Central memory CD8-positive, alpha-beta T cell (primary cell): ENCODE measurements around the gene KCNN1.

ENCODE experiments used
- ATAC-seq: fragments of 150-1000 bp; cut with Tn5 transposase; replicated peaks from 2 replicates; pipeline ENCODE4 v1.10.0; 2022; ENCODE audit warnings: mild to moderate bottlenecking, moderate FRiP score, moderate number of reproducible peaks; ENCODE audit not compliant: poor library complexity, severe bottlenecking; ENCODE audit errors: extremely low read depth
- DNase-seq, 2 donors: peaks; one replicate each; pipeline ENCODE4 v3.0.0; 2021; ENCODE audit warnings: low spot score in 2 of 2
- H3K27ac Mint-ChIP-seq: one replicate; pipeline ENCODE4 v1.8.0; 2022; ENCODE audit warnings: low read depth, mild to moderate bottlenecking, moderate library complexity, mixed read lengths
- H3K27me3 Mint-ChIP-seq: one replicate; pipeline ENCODE4 v1.8.0; 2022; ENCODE audit warnings: mixed read lengths
- H3K36me3 Mint-ChIP-seq: one replicate; pipeline ENCODE4 v1.8.0; 2022; ENCODE audit warnings: mild to moderate bottlenecking, moderate library complexity, mixed read lengths; ENCODE audit not compliant: insufficient read depth
- H3K4me1 Mint-ChIP-seq: one replicate; pipeline ENCODE4 v1.8.0; 2022; ENCODE audit warnings: mixed read lengths
- H3K4me3 Mint-ChIP-seq: one replicate; pipeline ENCODE4 v1.8.0; 2022; ENCODE audit warnings: mild to moderate bottlenecking, moderate library complexity, mixed read lengths
- H3K9me3 Mint-ChIP-seq: one replicate; pipeline ENCODE4 v1.8.0; 2022; ENCODE audit warnings: mixed read lengths

Gene KCNN1

DNA sequence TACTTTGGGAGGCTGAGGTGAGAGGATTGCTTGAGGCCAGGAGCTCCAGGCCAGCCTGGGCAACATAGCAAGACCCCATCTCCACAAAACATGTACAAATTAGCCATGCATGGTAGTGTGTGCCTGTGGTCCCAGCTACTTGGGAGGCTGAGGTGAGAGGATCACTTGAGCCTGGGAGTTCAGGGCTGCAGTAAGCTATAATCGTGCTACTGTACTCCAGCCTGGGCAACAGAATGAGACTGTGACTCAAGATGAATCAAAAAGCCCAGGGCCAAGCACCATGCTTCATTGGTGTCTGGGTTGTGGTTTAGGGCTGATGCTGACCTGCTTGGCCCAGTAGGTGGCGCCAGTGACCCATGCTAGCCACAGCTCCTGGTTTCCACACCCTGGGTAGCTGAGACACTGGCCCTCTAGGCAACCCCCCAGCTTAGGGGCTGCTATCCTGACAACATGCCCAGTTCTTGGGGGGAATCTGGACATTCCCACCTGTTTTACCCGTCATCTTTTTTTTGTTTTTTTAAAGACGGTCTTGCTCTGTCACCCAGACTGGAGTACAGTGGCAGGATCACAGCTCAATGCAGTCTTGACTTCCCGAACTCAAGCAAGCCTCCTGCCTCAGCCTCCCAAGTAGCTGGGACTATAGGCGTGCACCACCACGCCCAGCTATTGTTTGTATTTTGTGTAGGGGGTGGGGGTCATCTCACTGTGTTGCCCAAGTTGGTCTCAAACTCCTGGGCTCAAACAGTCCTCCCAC lies 28.6 kb upstream of the KCNN1 start:
- ATAC-seq: peak; percentile 95
- Mint-ChIP-seq H3K27me3 (no peaks in the 10 kb centered on the region), H3K9me3 (no peaks in the 10 kb centered on the region), H3K36me3 (peaks cover 15% of the 10 kb centered on the region), H3K27ac (no peak overlapping the region), H3K4me3 (no peak overlapping the region), H3K4me1 (peaks cover 8% of the 10 kb centered on the region)
- DNase-seq: peak; percentile 76 to 82

DNA sequence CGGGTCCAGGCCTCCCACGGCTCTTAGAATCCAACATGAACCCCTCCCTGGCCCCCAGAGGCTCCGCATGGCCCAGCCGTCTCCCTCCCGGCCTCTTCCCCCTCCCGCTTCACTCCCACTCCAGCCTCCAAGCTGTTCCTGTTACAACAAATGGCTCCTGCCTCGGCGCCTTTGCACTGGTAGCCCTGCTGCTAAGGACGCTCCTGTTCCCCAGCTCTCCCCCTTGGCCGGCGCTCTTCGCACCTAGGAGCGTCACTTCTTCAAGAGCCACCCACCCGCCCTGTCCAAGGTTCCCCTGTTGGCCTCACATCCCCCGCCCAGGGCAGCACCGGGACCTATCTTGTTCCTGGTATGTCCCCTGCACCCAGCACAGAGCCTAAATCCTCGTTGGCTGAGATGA lies 24.7 kb upstream of the KCNN1 start:
- Mint-ChIP-seq H3K4me3 (no peak overlapping the region), H3K9me3 (no peaks in the 10 kb centered on the region), H3K4me1 (peaks cover 13% of the 10 kb centered on the region), H3K36me3 (peaks cover 25% of the 10 kb centered on the region), H3K27me3 (no peaks in the 10 kb centered on the region), H3K27ac (no peak overlapping the region)
- DNase-seq (no peak), ATAC-seq (no peak)

DNA sequence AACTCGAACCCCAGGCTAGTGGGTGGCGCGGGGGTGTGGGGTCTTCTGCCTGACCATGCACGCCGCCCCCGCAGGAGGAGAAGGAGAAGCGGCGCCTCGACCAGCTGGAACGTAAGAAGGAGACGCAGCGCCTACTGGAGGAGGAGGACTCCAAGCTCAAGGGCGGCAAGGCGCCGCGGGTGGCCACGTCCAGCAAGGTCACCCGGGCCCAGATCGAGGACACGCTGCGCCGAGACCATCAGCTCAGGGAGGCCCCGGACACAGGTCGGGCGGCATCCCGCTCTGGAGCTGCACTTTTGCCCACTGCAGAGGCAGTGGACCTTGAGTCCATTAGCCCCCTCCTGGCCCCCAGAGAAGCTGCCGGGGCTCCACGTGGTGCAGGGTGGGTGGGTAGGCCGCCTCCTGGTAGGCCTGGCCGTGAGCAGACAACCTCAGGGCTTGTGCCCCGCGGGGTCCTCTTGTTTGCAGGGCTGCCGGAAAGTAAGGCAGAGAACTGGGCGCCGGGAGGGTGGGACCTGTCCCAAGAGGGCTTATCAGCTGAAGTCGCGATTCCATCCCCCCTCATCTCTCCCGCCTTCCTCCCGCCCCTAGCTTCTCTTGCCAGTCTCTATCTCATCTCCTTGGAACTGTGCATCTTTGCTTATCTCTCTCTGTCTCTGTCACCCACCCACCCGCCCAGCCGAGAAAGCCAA lies 24.2 kb upstream of the KCNN1 start:
- H3K9me3 Mint-ChIP-seq: no peaks in the 10 kb centered on the region
- H3K27ac Mint-ChIP-seq: no peak overlapping the region
- no peak overlapping the region for H3K4me3 Mint-ChIP-seq
- H3K27me3 Mint-ChIP-seq: no peaks in the 10 kb centered on the region
- H3K36me3 Mint-ChIP-seq: peaks cover 30% of the 10 kb centered on the region
- no peak for ATAC-seq
- peaks cover 17% of the 10 kb centered on the region for H3K4me1 Mint-ChIP-seq
- no peak for DNase-seq

GRCh38 chr19:17943274-17944221 lies 23.4 kb upstream of the KCNN1 start:
- Mint-ChIP-seq H3K36me3 (peaks cover 32% of the 10 kb centered on the region), H3K27ac (no peak overlapping the region), H3K27me3 (no peaks in the 10 kb centered on the region), H3K4me3 (no peak overlapping the region), H3K4me1 (peaks cover 17% of the 10 kb centered on the region), H3K9me3 (no peaks in the 10 kb centered on the region)
- DNase-seq (no peak), ATAC-seq (no peak)

DNA sequence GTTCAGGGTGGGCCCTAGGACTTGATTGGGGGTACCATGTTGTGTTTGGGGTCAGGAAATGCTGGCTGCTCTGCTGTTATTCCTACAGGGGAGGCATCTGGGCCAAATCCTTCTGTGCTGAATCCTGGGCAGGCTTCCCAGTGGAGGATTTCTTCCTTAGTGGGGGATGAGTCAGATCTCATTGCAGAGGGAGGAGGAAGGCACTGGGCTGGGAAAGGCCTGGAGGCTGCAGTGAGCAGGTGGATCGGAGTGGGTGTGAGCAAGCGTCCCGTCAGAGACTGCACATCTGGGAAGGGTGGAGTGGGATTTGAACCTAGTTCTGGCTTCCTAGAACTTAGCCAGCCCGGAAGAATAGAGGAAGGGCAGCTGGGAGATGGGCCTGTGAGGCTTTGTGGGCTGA lies 22.6 kb upstream of the KCNN1 start:
- peaks cover 5% of the 10 kb centered on the region for H3K27me3 Mint-ChIP-seq
- H3K36me3 Mint-ChIP-seq: peaks cover 30% of the 10 kb centered on the region
- H3K9me3 Mint-ChIP-seq: no peaks in the 10 kb centered on the region
- ATAC-seq: no peak
- no peak overlapping the region for H3K4me3 Mint-ChIP-seq
- no peak overlapping the region for H3K27ac Mint-ChIP-seq
- DNase-seq: no peak
- H3K4me1 Mint-ChIP-seq: peaks cover 21% of the 10 kb centered on the region

DNA sequence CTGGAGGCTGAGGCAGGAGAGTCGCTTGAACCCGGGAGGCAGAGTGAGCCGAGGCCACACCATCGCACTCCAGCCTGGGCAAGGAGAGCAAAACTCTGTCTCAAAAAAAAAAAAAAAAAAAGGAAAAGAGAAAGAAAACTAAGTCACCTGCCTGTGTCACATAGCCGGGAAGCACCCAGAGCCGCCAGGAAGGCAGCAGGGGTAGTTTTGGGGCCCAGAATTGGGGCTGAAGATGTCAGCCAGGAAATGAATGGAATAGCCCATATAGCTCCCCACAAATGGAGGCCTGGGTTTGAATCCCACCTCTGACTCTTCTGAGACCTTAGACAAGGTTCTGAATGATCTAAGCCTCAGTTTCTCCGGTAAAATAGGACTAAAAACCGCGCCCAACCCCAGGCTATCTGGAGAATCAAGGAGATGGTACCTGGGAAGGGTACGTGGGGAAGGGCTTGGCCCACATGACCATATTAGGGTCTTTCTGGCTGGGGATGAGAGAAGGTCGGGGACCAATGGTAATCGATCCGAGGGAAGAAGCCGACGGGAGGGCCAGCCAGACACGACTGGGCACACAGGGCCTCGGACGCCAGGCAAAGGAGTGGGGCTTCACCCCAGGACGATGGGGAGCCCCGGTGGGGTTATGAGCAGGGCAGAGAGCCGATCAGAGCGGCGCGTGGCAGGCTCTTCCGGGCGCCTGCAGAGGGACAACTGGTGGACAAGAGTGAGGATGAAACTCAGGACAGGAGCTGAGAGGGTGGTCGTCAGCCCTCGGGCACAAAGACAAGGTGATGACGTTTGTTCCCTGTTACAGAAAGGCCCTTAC lies 19.7 kb upstream of the KCNN1 start:
- DNase-seq (no peak), ATAC-seq (peak; percentile 45)
- H3K4me3 Mint-ChIP-seq: peak overlapping the region; percentile 86
- no peaks in the 10 kb centered on the region for H3K9me3 Mint-ChIP-seq
- peaks cover 30% of the 10 kb centered on the region for H3K27me3 Mint-ChIP-seq
- peaks cover 28% of the 10 kb centered on the region for H3K36me3 Mint-ChIP-seq
- H3K27ac Mint-ChIP-seq: peak overlapping the region; percentile 99
- peaks cover 41% of the 10 kb centered on the region for H3K4me1 Mint-ChIP-seq

DNA sequence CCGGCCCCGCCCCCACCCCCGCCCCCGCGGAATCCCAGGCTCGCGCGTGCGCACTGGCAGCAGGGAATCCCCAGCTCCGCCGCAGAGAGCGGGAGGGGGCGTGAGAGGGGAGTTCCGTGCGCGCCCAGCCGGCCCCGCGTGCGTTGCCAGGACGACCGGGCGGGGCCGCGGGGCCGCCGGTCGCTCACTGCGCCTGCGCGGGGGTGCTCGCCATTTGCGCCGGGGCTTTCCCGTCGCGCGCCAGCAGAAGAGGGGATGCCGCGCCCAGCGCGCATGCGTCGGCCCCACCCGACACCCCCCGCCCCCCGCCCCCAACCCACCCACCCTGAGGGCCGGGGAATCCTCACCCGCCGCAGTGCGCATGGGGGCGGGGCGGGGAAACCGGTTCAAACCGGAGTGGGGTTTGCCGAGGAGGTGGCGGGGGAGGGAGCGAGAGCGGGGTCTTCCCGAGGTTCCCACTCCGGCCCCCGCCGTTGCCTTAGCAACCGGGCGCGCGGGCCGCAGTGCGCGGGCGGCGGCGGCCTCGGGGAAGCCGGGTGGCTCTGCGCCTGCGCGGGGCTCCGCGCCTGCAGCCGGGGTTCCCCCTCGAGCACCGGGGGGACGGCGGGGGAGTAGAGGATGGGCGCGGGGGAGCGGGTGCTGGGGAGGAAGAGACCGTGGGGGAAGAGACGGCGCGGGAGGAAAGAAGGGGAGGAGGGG lies 18.9 kb upstream of the KCNN1 start:
- DNase-seq (peak; percentile 82 to 92), ATAC-seq (peak; percentile 68)
- peaks cover 46% of the 10 kb centered on the region for H3K4me1 Mint-ChIP-seq
- H3K9me3 Mint-ChIP-seq: no peaks in the 10 kb centered on the region
- peaks cover 28% of the 10 kb centered on the region for H3K36me3 Mint-ChIP-seq
- H3K27me3 Mint-ChIP-seq: peaks cover 37% of the 10 kb centered on the region
- peak overlapping the region; percentile 99 for H3K27ac Mint-ChIP-seq
- peak overlapping the region; percentile 86 for H3K4me3 Mint-ChIP-seq

GRCh38 chr19:17948514-17948900 lies 18.4 kb upstream of the KCNN1 start:
- no peaks in the 10 kb centered on the region for H3K9me3 Mint-ChIP-seq
- H3K36me3 Mint-ChIP-seq: peaks cover 30% of the 10 kb centered on the region
- DNase-seq (no peak), ATAC-seq (peak; percentile 1)
- peak overlapping the region; percentile 95 for H3K27ac Mint-ChIP-seq
- peaks cover 43% of the 10 kb centered on the region for H3K27me3 Mint-ChIP-seq
- H3K4me1 Mint-ChIP-seq: peaks cover 52% of the 10 kb centered on the region
- peak overlapping the region; percentile 86 for H3K4me3 Mint-ChIP-seq

- Mint-ChIP-seq H3K4me1 (peaks cover 52% of the 10 kb centered on the region), H3K27ac (peak overlapping the region; percentile 95), H3K27me3 (peaks cover 50% of the 10 kb centered on the region), H3K4me3 (peak overlapping the region; percentile 86), H3K36me3 (peaks cover 30% of the 10 kb centered on the region), H3K9me3 (no peaks in the 10 kb centered on the region)
- no peak for ATAC-seq
- DNase-seq: no peak
Measured at GRCh38 chr19:17948931-17949930, 17.7 kb upstream of the KCNN1 start.

DNA sequence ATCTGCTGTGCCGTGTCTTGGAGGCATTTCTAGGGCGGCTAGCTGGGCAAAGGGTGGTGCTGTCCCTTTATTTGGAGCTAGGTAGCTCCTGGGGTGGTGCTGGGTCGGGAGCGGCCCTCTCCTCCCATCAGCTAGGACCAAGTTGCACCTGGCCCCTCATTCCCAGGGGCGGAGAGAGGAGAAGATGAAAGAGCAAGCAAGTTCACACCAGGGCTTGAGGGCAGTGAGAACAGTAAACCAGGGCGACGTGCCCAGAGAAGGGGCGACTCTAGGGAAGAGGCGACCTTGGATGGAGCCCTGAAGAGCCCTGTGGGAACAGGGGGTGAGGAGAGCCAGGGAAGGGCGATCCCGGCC lies 17.0 kb upstream of the KCNN1 start:
- no peaks in the 10 kb centered on the region for H3K9me3 Mint-ChIP-seq
- peak overlapping the region; percentile 95 for H3K27ac Mint-ChIP-seq
- H3K27me3 Mint-ChIP-seq: peaks cover 53% of the 10 kb centered on the region
- peak overlapping the region; percentile 86 for H3K4me3 Mint-ChIP-seq
- ATAC-seq: no peak
- H3K4me1 Mint-ChIP-seq: peaks cover 52% of the 10 kb centered on the region
- H3K36me3 Mint-ChIP-seq: peaks cover 31% of the 10 kb centered on the region
- DNase-seq: no peak
